HEK293 (cell line): ENCODE measurements around the gene KREMEN1.

Source experiments
- CTCF ChIP-seq: fragments of 450-650 bp; formaldehyde crosslinking; IDR thresholded peaks from 2 replicates; pipeline ENCODE4 v1.5.1; 2016; ENCODE audit warnings: missing biosample characterization, missing genetic modification characterization
- SETDB1 ChIP-seq: IDR thresholded peaks from one replicate; pipeline ENCODE4 v1.6.1; 2017; ENCODE audit warnings: mild to moderate bottlenecking, low read length, moderate library complexity, mixed read lengths; ENCODE audit not compliant: insufficient read length
- ZBTB26 ChIP-seq: fragments of 450-650 bp; formaldehyde crosslinking; optimal IDR thresholded peaks from 2 replicates; pipeline ENCODE3; 2016; ENCODE audit warnings: missing biosample characterization, mild to moderate bottlenecking, missing genetic modification characterization

GRCh38 chr22:29078036-29078868 lies 5.4 kb downstream of the KREMEN1 start:
- TF ChIP-seq SETDB1 (no peak), CTCF (no peak), ZBTB26 (tag by site-specific recombination) (no peak)
